Measurements from ENCODE around the gene C2CD4A.

C2CD4A gene

DNA sequence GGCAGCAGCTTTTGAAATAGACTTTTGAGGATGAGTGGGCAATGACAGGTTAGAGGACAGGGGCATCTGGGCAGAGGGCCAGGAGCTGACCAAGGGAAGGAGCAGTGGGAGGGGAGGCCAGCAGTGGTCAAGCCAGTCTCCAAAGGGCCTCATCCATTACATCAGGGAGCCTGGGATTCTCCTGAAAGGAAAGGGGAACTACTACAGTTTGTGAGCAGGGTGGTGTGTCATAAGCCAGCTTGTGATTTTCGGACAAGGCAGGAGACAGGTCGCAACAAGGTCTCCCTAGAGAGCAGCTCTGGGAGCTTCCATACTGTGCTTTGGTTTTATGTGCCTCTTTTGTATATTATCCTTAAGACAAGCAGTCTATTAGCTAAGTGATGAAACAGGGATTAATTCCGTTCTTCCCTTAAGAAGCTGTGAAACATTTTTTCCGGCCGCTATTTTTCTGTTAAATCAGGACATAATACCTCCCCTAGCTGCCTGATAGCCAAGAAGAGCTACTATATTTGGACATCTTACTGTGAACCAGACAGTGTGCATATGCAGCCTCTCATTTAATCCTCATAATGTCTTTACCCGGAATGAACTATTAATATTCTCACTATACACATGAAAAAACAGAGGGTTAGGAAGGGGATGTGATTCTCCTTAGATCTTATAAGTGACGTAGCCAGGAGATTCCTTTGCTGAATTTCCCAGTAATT is 51.9 kb downstream of the C2CD4A start:
- TF ChIP-seq TEAD4 (IDR thresholded peaks at IDR 0.05) (no peak), EP300 (IDR thresholded peaks at IDR 0.05; ENCODE audit: borderline replicate concordance) (no peak), TAF1 (IDR thresholded peaks at IDR 0.05; ENCODE audit: low read depth) (no peak), EGR1 (IDR thresholded peaks at IDR 0.05) (no peak), TCF12 (IDR thresholded peaks at IDR 0.05; ENCODE audit: low read depth) (no peak), RAD21 (IDR thresholded peaks at IDR 0.05; ENCODE audit: low read depth) (no peak), CREB1 (IDR thresholded peaks at IDR 0.05; ENCODE audit: low read depth) (no peak), FOXM1 (IDR thresholded peaks at IDR 0.05; ENCODE audit: borderline replicate concordance, low read depth) (no peak)
- TF ChIP-seq, protein P1, sequence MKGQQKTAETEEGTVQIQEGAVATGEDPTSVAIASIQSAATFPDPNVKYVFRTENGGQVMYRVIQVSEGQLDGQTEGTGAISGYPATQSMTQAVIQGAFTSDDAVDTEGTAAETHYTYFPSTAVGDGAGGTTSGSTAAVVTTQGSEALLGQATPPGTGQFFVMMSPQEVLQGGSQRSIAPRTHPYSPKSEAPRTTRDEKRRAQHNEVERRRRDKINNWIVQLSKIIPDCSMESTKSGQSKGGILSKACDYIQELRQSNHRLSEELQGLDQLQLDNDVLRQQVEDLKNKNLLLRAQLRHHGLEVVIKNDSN (IDR thresholded peaks at IDR 0.05) = no peak

DNA sequence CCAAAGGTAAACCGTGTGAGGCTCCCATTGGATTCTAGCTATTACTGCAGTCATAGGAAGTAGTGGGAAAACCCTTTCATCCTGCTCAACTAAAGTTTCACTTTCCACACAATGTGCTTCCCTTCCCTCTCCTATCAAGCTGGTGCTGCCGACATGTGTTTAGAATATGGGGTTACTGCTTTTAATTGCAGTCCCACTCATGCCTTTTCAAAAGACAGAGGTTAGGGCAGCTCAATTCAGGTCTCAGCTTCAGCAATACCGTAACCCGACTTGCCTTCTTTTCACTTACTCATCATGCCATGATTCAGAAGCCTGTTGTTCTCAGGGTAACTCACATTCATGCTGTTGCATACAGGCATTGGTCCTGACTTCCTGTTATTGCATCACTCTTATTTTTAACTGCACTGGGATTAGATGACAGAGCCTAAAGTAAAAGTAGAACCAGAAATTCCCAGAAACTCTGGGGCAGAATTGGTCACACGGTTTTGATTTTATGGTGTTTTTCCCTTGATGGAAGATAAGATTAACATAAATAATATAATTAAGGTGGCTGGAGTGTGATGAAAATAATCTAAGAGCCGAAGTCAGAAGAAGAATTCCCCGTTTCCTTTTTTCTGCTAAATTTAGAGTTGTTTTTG is 52.6 kb downstream of the C2CD4A start:
- TF ChIP-seq CEBPB (IDR thresholded peaks at IDR 0.05) (peak; percentile 79), TEAD4 (IDR thresholded peaks at IDR 0.05) (no peak)

DNA sequence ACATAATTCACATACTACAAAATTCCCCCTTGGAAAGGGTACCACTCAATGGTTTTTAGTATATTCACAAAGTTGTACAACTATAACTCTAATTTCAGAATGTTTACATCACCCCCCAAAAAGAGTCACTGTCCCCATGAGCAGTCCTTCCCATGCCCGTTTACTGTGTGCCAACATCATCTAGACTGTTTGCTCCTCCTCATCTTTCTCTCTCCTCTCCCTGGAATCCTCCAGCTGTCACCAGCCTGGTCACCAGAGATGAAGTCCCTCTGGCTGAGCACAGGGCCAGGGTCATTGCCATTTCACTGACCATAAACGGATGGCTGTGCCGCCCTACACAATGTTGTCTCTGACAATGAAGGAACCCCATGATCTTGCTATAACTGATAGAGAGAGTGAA is 53.1 kb downstream of the C2CD4A start:
- TF ChIP-seq RAD21 (IDR thresholded peaks at IDR 0.05; ENCODE audit: low read depth) = no peak
- no peak for TF ChIP-seq EP300 (IDR thresholded peaks at IDR 0.05; ENCODE audit: borderline replicate concordance)
- TF ChIP-seq EGR1 (IDR thresholded peaks at IDR 0.05) = no peak
- no peak for TF ChIP-seq TEAD4 (IDR thresholded peaks at IDR 0.05)

Measured in Ishikawa (cell line).